SIG-M5 treated with dmso at 0.1 percent for 504 hours (cell line): ENCODE data around the gene ANKRD44.
A peak's percentile ranks its signal among the peaks of the same experiment; 100 is the strongest.
"Not testable (repeated sequence)": the region's sequence is repeated elsewhere in the genome, so short reads cannot be mapped to it uniquely, and the experiment has no call there.

Experiments used
- DNase-seq: peaks from one replicate; lab custom pipeline; 2025; ENCODE audit not compliant: unreplicated experiment; lab: John Stamatoyannopoulos, UW

Gene ANKRD44

DNA sequence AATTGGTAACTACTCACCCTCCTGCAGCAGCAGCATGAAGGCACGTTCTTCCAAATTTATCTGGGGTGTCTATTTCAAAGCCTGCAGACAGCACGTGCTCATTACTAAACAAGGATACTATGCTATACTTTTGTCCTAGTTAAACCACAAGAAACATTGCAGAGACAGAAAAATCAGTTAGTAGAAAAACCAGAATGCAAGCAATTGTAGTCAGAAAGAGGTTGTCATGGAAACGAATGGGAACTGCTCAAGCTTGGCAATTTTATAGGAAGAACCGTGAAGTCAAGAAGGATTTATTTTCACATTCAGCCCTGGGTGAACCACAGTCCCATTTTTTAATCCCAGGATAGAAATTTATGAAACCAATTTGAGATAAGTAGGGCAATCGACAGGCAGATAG, 221.9 kb downstream of the ANKRD44 start:
- DNase-seq, result no peak

DNA sequence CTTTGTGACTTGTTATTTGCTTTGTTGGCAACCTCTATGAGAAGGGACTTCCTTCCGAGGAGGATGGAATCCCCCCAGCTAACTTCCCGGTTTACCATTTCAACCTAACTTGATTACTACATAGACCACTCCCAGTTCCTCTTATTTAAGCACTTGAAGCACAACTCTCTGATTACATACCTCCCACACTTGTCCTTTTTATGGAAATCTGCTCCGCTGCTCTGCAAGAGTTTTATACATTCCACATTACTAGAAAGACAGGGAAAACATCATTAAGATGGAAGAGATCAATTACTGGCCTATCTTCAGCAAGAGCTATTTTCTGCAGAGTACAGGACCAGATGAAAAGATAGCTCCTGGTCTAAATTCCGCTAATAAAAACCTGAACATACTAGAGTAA, 224.1 kb downstream of the ANKRD44 start:
- peak; percentile 84 for DNase-seq

DNA sequence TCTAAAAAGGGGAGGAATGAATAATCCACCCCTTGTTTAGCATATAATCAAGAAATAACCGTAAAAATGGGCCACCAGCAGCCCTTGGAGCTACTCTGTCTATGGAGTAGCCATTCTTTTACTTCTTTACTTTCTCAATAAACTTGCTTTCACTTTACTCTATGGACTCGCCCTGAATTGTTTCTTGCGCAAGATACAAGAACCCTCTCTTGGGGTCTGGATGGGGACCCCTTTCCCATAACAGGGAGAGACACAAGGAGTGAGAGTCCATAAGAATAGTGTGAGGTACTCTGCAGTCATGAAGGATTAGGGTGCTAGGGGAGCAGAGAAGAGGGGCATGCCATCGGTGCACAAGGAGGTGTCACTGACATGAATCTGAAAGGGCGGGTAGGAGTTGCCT, 224.9 kb downstream of the ANKRD44 start:
- no peak for DNase-seq

DNA sequence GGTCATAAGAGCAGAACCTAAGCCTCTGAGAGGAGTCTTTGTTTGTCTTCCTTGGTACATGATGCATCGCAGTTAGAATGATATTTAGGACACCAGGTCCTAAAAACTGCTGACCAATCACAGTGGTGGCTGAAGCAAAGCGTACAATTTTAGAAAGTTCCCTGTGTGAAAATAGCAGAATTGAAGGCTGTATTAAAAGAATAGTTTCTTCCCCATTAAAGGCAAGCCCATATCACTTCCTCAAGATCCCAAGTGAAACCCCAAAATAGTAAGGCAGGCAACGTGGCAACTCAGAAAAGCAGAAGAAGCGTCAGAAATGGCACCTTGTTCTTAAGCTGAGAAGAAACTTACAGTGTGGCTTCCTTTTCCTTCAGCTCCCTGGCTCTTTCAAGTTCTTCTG, 229.3 kb downstream of the ANKRD44 start:
- peak; percentile 76 for DNase-seq

GRCh38 chr2:197080578-197081216, 229.9 kb downstream of the ANKRD44 start:
- DNase-seq, result no peak

GRCh38 chr2:197079832-197080555, 230.6 kb downstream of the ANKRD44 start:
- DNase-seq, result no peak

- no peak for DNase-seq
These were observed 231.2 kb downstream of the ANKRD44 start for GRCh38 chr2:197079414-197079813.

- no peak for DNase-seq
These were observed 232.0 kb downstream of the ANKRD44 start for GRCh38 chr2:197078535-197078934.

GRCh38 chr2:197077336-197077735, 233.2 kb downstream of the ANKRD44 start:
- DNase-seq, result no peak

- no peak for DNase-seq
These were observed 233.9 kb downstream of the ANKRD44 start for GRCh38 chr2:197076652-197077051.

DNA sequence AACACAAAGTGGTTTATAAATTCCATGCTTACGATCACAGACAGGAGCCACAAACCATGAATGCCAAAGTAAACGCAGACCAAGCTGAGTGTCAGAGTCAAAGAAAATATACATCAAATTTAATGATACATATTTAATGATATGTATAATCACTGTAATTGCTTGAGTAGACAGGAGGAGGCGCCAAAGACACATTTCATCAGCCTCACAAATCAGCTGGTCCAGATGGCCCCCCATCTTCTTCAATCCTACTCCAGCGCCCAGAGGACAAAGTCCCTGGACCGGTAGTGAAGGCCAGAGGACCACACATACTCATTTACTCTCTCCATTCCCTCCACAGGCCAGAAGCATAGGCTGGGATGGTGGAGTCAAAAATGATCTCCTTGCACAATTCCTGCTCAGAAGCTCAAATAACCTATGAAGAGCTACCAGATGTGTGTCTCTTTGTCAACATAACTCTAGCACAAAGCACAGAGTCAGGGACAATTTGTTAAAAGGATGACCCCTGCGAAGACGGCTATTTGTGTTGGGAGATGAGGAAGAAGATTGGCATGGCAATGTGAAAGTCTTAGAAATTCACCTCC, 234.7 kb downstream of the ANKRD44 start:
- DNase-seq, result peak; percentile 32

DNA sequence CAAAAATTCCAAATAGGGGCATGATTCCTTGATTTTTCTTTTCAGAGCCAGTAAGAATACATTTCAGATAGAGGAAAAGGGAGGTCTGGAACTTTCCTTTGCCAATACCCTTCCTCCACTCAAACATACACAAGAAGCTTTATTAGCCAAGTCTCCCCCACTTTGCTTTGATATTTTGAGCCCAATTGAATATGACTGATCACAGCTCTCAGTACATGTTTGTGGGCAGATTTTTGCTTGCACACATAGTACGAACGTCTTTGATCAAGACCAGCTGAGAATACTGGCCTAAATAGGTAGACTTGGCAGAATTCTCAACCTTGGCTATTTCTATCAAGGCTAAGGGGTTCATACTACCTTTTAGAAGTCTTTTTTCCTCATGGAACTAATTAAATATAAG, 235.3 kb downstream of the ANKRD44 start:
- DNase-seq, result no peak

DNA sequence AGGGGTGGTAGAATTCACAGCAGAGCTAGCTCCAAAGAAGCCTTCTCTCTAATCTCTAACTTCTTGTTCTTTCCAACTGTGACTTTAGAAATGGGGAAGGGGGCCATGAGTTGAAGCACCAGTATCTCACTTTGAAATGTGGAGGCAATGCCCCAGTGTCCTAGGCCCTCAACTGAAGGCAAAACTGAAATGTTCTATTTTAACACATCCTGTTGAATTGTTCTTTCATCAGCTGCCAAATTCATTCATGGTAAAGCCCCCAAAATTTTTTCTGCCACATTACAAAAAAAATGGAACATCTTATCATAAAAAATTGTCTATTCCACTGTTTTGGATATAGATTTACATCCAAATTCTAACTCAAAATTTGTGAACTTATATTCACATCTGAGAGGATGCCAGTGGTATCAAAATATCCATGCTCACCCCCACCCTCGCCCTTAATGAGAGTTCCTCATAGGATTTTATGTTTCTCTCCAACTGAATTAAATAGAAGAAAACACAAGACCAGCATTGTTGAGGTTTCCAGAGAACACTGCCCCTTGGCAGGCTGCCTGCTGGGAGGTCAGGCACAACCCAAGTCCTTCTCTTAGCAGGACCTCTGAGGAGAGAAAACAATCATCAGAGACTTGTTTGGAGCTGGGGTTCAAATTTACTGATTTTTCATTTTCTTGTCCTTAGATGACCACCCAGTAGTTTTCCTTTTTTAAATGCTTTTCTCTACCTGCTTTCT, 236.7 kb downstream of the ANKRD44 start:
- no peak for DNase-seq

DNA sequence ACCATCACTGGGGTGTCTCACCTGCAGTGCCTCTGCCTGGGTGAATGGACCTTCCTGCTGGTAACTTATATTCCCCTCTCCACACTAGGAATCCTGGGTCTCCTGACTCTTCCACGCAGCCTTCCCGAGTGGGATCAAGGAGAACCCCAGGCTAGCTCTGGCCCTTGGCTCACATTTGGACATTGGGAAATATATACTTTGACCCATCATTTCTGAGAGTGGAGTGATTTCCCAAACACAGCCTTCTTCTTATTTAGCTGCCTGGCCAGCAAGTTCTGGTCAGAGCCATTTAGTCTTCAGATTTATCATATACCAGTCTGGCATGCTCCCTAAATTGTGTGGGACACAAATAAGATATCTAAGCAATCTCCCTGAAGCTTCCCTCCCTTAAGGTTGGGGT, 237.3 kb downstream of the ANKRD44 start:
- DNase-seq, result no peak

- DNase-seq, result no peak
These were observed 238.0 kb downstream of the ANKRD44 start for GRCh38 chr2:197072533-197072932.

DNA sequence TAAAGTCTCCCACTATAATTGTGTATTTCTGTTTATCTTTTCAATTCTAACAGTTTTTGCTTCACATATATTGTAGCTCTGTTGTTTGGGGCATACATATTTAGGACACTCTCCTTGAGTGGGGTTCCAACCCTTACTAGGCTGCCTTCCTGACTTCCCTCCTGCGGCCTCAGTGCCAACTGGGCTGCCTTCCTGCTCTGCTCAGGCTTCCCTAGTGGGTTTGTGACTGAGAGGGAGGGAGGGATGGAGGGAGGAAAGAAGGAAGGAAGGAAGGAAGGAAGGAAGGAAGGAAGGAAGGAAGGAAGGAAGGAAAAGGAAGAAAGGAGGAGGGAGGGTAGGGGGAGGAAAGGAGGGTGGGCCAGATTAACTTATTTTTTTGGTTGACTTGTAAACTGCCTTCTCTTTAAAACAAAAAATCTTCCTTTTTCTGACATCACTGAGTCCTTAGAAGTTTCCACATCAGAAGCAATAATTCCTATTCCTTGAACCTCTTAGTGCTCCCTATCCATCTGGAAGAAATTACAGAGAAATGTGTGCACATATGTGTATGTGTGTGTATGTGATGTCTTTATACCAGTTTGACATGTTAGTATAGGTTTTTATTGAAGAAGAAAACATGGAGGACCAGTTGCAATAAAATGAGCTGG, 238.7 kb downstream of the ANKRD44 start:
- DNase-seq, result no peak

DNA sequence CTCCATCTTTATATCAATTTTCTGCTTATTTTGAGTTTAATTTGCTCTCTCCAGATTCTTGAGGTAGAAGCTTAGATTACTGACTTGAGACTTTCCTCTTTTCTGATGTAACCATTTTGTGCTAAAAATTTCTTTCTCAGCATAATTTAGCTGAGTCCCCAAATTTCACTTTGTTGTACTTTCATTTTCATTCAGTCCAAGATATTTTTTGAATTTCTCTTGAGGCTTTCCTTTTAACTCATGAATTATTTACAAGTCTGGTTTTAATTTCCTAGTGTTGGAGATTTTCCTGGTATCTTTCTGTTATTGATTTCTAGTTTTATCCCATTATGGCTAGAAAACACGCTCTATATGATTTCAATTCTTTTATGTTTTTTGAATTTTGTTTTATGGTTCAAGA, 239.4 kb downstream of the ANKRD44 start:
- DNase-seq, result no peak

- DNase-seq, result no peak
These were observed 240.6 kb downstream of the ANKRD44 start for GRCh38 chr2:197069958-197070357.

GRCh38 chr2:197062574-197062973, 248.0 kb downstream of the ANKRD44 start:
- DNase-seq, result not testable (repeated sequence)

DNA sequence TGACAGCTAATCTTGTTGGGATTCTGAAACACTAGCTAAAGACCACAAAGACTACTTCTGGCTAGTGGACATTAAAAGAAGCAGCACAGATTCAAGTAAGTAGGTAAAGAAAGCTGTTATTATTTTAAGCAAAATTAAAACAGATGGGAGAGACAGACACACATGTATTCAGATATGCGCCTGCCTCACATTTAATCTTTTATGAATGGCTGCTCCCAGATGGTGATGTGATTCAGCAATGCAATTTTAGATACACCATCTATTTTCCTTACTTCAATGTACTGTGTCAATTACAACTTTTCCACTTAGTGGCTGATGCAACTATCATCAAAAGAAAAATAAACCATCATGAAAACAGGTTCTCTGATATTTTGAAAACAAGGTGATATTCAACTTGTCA, 251.1 kb downstream of the ANKRD44 start:
- DNase-seq, result no peak

DNA sequence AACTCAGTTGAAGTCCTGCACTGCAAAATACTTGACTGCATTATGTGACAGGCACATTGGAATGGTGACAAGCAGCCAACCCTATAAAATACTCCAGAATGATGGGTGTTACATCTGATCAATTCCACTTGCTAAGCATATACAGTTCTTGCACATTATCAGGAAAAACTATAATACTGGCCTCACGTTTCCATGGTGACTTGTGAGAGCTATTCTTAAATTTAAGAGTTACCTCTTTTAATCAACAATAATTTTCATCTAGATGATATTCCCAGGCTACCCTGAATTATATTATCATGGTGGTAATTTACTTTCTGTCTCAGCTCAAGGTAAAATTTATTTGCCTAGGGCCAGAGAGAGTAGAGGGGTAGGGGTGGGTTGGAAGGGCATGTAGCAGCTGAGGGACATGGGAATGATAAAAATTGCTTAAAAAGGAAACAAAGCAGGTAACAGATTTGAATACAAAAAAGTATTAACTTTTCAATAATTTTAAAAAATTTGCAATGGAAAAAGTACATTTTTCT, 251.7 kb downstream of the ANKRD44 start:
- no peak for DNase-seq
